RKO (cell line): ENCODE results near the gene PHOSPHO2.
"Not testable (repeated sequence)": the region's sequence is repeated elsewhere in the genome, so short reads cannot be mapped to it uniquely, and the experiment has no call there.

Experiments used
- DNase-seq: peaks from one replicate; pipeline ENCODE4 v3.0.0-alpha.2; 2016; ENCODE audit warnings: low spot score

Gene PHOSPHO2

GRCh38 chr2:169684135-169684565 lies 10.1 kb upstream of the PHOSPHO2 start:
- no peak for DNase-seq

- DNase-seq = not testable (repeated sequence)
Observed at GRCh38 chr2:169684712-169685111, 9.6 kb upstream of the PHOSPHO2 start.

- DNase-seq = not testable (repeated sequence)
Observed at GRCh38 chr2:169686825-169687224, 7.4 kb upstream of the PHOSPHO2 start.

GRCh38 chr2:169687943-169688342 lies 6.3 kb upstream of the PHOSPHO2 start:
- DNase-seq = not testable (repeated sequence)

GRCh38 chr2:169690958-169691357 lies 3.3 kb upstream of the PHOSPHO2 start:
- no peak for DNase-seq

GRCh38 chr2:169692718-169693117 lies 1.6 kb upstream of the PHOSPHO2 start:
- DNase-seq = no peak

GRCh38 chr2:169693360-169693759 lies 909 bp upstream of the PHOSPHO2 start:
- no peak for DNase-seq

- no peak for DNase-seq
Observed at GRCh38 chr2:169694894-169695260, 608 bp downstream of the PHOSPHO2 start.

- DNase-seq = no peak
Observed at GRCh38 chr2:169696381-169696780, 2.1 kb downstream of the PHOSPHO2 start.

- not testable (repeated sequence) for DNase-seq
Observed at GRCh38 chr2:169699173-169699572, 4.9 kb downstream of the PHOSPHO2 start.

GRCh38 chr2:169702996-169703395 lies 8.7 kb downstream of the PHOSPHO2 start:
- DNase-seq = no peak

GRCh38 chr2:169704160-169704708 lies 10.0 kb downstream of the PHOSPHO2 start:
- DNase-seq = no peak

GRCh38 chr2:169705927-169706326 lies 11.7 kb downstream of the PHOSPHO2 start:
- no peak for DNase-seq

- DNase-seq = no peak
Observed at GRCh38 chr2:169707626-169708025, 13.4 kb downstream of the PHOSPHO2 start.

- no peak for DNase-seq
Observed at GRCh38 chr2:169709331-169709730, 15.1 kb downstream of the PHOSPHO2 start.

GRCh38 chr2:169709981-169710380 lies 15.7 kb downstream of the PHOSPHO2 start:
- no peak for DNase-seq

GRCh38 chr2:169711751-169712509 lies 17.7 kb downstream of the PHOSPHO2 start:
- no peak for DNase-seq

- DNase-seq = no peak
Observed at GRCh38 chr2:169712791-169713227, 18.5 kb downstream of the PHOSPHO2 start.

- no peak for DNase-seq
Observed at GRCh38 chr2:169713331-169713730, 19.1 kb downstream of the PHOSPHO2 start.

GRCh38 chr2:169714699-169715098 lies 20.4 kb downstream of the PHOSPHO2 start:
- no peak for DNase-seq

GRCh38 chr2:169715379-169716237 lies 21.3 kb downstream of the PHOSPHO2 start:
- no peak for DNase-seq

- DNase-seq = no peak
Observed at GRCh38 chr2:169716238-169716886, 22.1 kb downstream of the PHOSPHO2 start.
